Endodermal cell (in vitro differentiated cells): ENCODE results near the gene TAF3. TPM values are rescaled to one million over a fixed set of nuclear protein-coding genes. Genes with fewer than 3 reads are reported as not detected.

Experiments used
- DNase-seq: peaks from one replicate; pipeline ENCODE4 v3.0.0-alpha.2; 2017
- H3K27ac ChIP-seq: 2 replicates; pipeline ENCODE4 v1.5.1; 2013; ENCODE audit warnings: mild to moderate bottlenecking, low read depth, low read length, moderate library complexity
- H3K27me3 ChIP-seq: 2 replicates; pipeline ENCODE4 v1.6.1; 2013; ENCODE audit warnings: mild to moderate bottlenecking, low read length, moderate library complexity; ENCODE audit not compliant: insufficient read depth, control insufficient read depth, poor library complexity, severe bottlenecking
- H3K36me3 ChIP-seq: 2 replicates; pipeline ENCODE4 v1.7.0; 2013; ENCODE audit warnings: mild to moderate bottlenecking, low read length, moderate library complexity; ENCODE audit not compliant: control insufficient read depth, insufficient read depth
- H3K4me1 ChIP-seq: one replicate; pipeline ENCODE4 v1.7.0; 2013; ENCODE audit warnings: low read length; ENCODE audit not compliant: control insufficient read depth, insufficient read depth
- H3K4me3 ChIP-seq: 2 replicates; pipeline ENCODE4 v1.5.1; 2013; ENCODE audit warnings: mild to moderate bottlenecking, low read length, moderate library complexity
- H3K9ac ChIP-seq: 2 replicates; pipeline ENCODE4 v1.6.1; 2013; ENCODE audit warnings: mild to moderate bottlenecking, low read length, moderate library complexity; ENCODE audit not compliant: poor library complexity, severe bottlenecking; ENCODE audit errors: extremely low read depth
- H3K9me3 ChIP-seq: 2 replicates; pipeline ENCODE4 v1.6.1; 2013; ENCODE audit warnings: mild to moderate bottlenecking, low read length, moderate library complexity; ENCODE audit not compliant: control insufficient read depth
- H3K27ac Mint-ChIP-seq: 2 replicates; pipeline ENCODE4 v1.8.0; 2020; ENCODE audit warnings: mixed read lengths
- H3K27me3 Mint-ChIP-seq: 2 replicates; pipeline ENCODE4 v1.8.0; 2021; ENCODE audit warnings: mild to moderate bottlenecking, mixed read lengths; ENCODE audit not compliant: insufficient read depth
- H3K36me3 Mint-ChIP-seq: 2 replicates; pipeline ENCODE4 v1.8.0; 2020; ENCODE audit warnings: low read depth, mixed read lengths
- H3K4me1 Mint-ChIP-seq: 2 replicates; pipeline ENCODE4 v1.8.0; 2020; ENCODE audit warnings: mixed read lengths
- H3K4me3 Mint-ChIP-seq: 2 replicates; pipeline ENCODE4 v1.8.0; 2020; ENCODE audit warnings: mild to moderate bottlenecking, moderate library complexity, mixed read lengths
- H3K9me3 Mint-ChIP-seq: 2 replicates; pipeline ENCODE4 v1.8.0; 2020; ENCODE audit warnings: mild to moderate bottlenecking, mixed read lengths
- WGBS, 2 experiments: methylation state at CpG; one replicate each; pipeline versions ENCODE4 v1.1.5 to v1.1.7; 2013; ENCODE audit warnings: missing lambda C conversion rate in 2 of 2, mixed read lengths in 1 of 2; ENCODE audit not compliant: insufficient coverage in 1 of 2, insufficient read length in 1 of 2; 5-methylcytosine and 5-hydroxymethylcytosine counted together
- total RNA-seq, 2 donors: library from RNA; stranded (reverse); fragmentation: NEBNext Ultra II Directional in 1 of 2; extraction: Animal tissue kit (Norgen Biotek cat#: 25700) in 1 of 2; gene quantifications; 2 replicates in 1 of 2; 3 replicates in 1 of 2; pipeline ENCODE4 v1.2.1, GENCODE V29; 2021
- TF ChIP-seq, protein P1 (sequence below): fragments of 200-600 bp; sonication (generic); conservative IDR thresholded peaks from 2 replicates; pipeline ENCODE4 v1.5.0; 2021; ENCODE audit warnings: antibody characterized with exemption, mild to moderate bottlenecking

The TAF3 gene
- total RNA-seq, 2 donors from 2014 or later: 9.9 to 10.0 TPM

DNA sequence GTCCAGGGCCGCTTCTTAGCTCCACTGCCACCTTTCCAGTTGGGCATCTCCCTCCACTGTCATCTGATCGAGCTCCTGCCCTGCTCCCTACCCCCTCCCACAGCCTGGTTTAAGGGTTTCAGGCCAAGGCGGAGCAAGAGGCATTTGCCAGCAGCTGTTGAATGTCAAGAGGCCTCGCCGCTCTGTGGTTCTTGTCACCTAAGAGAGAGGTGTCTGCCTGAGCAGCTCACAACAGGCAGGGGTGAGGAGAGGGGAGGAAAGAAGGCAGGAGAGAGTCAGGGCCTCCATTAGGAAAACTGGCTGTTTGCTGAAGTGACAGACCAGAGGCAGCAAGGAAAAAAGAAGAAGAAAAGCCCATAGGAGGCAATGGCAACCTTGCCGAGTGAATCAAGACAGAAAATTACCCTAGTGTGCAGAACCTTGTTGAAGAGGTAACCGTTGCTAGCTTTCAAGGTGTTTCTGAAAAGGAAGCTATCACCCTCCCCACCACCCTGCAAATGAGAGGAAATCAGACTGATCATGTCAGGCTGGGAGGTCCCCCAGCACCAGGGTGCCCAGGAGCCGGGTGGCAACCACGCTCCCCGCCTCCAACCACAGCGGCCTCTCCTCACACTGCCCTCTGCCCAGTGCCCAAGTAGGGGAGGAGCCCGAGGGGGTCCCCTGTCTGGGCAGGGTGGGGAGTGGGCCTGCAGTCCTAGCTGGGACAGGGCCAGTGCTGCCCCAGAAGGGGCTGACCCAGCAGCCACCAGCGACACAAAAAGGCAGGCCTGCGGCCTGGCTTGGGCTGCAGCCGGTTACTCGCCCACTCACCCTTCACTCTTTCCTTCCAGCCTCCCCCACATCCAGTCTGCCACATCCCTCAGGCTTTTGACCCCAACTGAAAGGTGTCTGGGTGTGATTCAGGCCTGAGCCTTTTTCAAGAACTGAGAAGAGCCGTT, 243.2 kb downstream of the TAF3 start:
- Mint-ChIP-seq H3K9me3 (no peaks in the 10 kb centered on the region), H3K27ac (no peak overlapping the region), H3K27me3 (peaks cover 94% of the 10 kb centered on the region), H3K4me1 (peaks cover 88% of the 10 kb centered on the region), H3K36me3 (peaks cover 96% of the 10 kb centered on the region), H3K4me3 (peak overlapping the region; percentile 86)
- TF ChIP-seq, protein P1, sequence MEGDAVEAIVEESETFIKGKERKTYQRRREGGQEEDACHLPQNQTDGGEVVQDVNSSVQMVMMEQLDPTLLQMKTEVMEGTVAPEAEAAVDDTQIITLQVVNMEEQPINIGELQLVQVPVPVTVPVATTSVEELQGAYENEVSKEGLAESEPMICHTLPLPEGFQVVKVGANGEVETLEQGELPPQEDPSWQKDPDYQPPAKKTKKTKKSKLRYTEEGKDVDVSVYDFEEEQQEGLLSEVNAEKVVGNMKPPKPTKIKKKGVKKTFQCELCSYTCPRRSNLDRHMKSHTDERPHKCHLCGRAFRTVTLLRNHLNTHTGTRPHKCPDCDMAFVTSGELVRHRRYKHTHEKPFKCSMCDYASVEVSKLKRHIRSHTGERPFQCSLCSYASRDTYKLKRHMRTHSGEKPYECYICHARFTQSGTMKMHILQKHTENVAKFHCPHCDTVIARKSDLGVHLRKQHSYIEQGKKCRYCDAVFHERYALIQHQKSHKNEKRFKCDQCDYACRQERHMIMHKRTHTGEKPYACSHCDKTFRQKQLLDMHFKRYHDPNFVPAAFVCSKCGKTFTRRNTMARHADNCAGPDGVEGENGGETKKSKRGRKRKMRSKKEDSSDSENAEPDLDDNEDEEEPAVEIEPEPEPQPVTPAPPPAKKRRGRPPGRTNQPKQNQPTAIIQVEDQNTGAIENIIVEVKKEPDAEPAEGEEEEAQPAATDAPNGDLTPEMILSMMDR: no peak
- H3K9ac ChIP-seq: no peak overlapping the region
- H3K4me1 ChIP-seq: peaks cover 36% of the 10 kb centered on the region
- peaks cover 5% of the 10 kb centered on the region for H3K9me3 ChIP-seq
- peaks cover 37% of the 10 kb centered on the region for H3K27me3 ChIP-seq
- peak overlapping the region; percentile 74 for H3K4me3 ChIP-seq
- no peak overlapping the region for H3K27ac ChIP-seq
- H3K36me3 ChIP-seq: peaks cover 62% of the 10 kb centered on the region
- peak; percentile 86 for DNase-seq
- 56% methylated on average over 2 to 17 of the region's 17 CpGs for WGBS, 2 experiments

GRCh38 chr10:8063128-8063908, 245.0 kb downstream of the TAF3 start:
- TF ChIP-seq, protein P1: no peak
- peaks cover 95% of the 10 kb centered on the region for H3K36me3 Mint-ChIP-seq
- peak overlapping the region; percentile 42 for H3K4me3 Mint-ChIP-seq
- Histone ChIP-seq H3K36me3 (peaks cover 79% of the 10 kb centered on the region), H3K27me3 (peaks cover 21% of the 10 kb centered on the region), H3K9ac (peak overlapping the region; percentile 35), H3K4me3 (peak overlapping the region; percentile 57), H3K9me3 (peaks cover 8% of the 10 kb centered on the region), H3K4me1 (peaks cover 36% of the 10 kb centered on the region), H3K27ac (no peak overlapping the region)
- H3K4me1 Mint-ChIP-seq: peaks cover 71% of the 10 kb centered on the region
- no peaks in the 10 kb centered on the region for H3K9me3 Mint-ChIP-seq
- H3K27ac Mint-ChIP-seq: no peak overlapping the region
- peaks cover 92% of the 10 kb centered on the region for H3K27me3 Mint-ChIP-seq
- DNase-seq: peak; percentile 84
- 15% methylated on average over 10 to 15 of the region's 15 CpGs for WGBS, 2 experiments

DNA sequence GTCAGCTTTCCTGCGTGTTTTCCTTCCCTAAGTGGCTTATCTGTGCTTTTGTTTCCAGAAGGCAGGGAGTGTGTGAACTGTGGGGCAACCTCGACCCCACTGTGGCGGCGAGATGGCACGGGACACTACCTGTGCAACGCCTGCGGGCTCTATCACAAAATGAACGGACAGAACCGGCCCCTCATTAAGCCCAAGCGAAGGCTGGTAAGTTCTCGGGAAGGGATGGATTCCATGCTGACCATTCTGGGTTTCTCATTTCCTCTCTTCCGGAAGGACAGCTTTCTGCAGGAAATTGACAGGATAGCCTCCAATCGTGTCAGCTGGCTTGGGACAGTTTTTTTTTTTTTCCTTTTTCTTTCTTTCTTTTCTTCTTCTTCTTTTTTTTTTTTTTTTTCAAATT, 245.6 kb downstream of the TAF3 start:
- TF ChIP-seq, protein P1: no peak
- H3K27me3 ChIP-seq: peaks cover 14% of the 10 kb centered on the region
- peaks cover 8% of the 10 kb centered on the region for H3K9me3 ChIP-seq
- peak overlapping the region; percentile 57 for H3K4me3 ChIP-seq
- no peak overlapping the region for H3K9ac ChIP-seq
- DNase-seq: no peak
- Mint-ChIP-seq H3K36me3 (peaks cover 93% of the 10 kb centered on the region), H3K27ac (no peak overlapping the region), H3K4me3 (peak overlapping the region; percentile 42), H3K4me1 (peaks cover 66% of the 10 kb centered on the region), H3K27me3 (peaks cover 90% of the 10 kb centered on the region), H3K9me3 (no peaks in the 10 kb centered on the region)
- peaks cover 33% of the 10 kb centered on the region for H3K4me1 ChIP-seq
- WGBS, 2 experiments: 30 to 41% methylated on average over 13 of the region's 13 CpGs
- H3K27ac ChIP-seq: no peak overlapping the region
- peaks cover 81% of the 10 kb centered on the region for H3K36me3 ChIP-seq
